Neural progenitor cell (in vitro differentiated cells): Measurements from ENCODE around the gene ESYT2. TPM values are rescaled to one million over a fixed set of nuclear protein-coding genes. Genes with fewer than 3 reads are reported as not detected.

Source experiments
- DNase-seq: peaks from one replicate; pipeline ENCODE4 v3.0.0-alpha.2; 2016; ENCODE audit warnings: low spot score
- H2AFZ ChIP-seq: fragments of 200-600 bp; sonication (generic); replicated peaks from 2 replicates; pipeline ENCODE4 v1.6.1; 2016; ENCODE audit warnings: antibody characterized with exemption
- H3F3A ChIP-seq: fragments of 200-600 bp; sonication (generic); 2 replicates; pipeline ENCODE4 v1.6.1; 2016; ENCODE audit warnings: antibody characterized with exemption, low read depth
- H3K27ac ChIP-seq: fragments of 200-600 bp; sonication (generic); 2 replicates; pipeline ENCODE4 v1.5.1; 2016; ENCODE audit warnings: mild to moderate bottlenecking
- H3K27me3 ChIP-seq: fragments of 200-600 bp; sonication (generic); 2 replicates; pipeline ENCODE4 v1.6.1; 2016; ENCODE audit warnings: mild to moderate bottlenecking, moderate library complexity
- H3K36me3 ChIP-seq: fragments of 200-600 bp; sonication (generic); 2 replicates; pipeline ENCODE4 v1.5.1; 2016
- H3K4me1 ChIP-seq: fragments of 200-600 bp; sonication (generic); 2 replicates; pipeline ENCODE4 v1.6.1; 2016; ENCODE audit warnings: mixed run types
- H3K4me2 ChIP-seq: fragments of 200-600 bp; sonication (generic); 2 replicates; pipeline ENCODE4 v1.6.1; 2016
- H3K4me3 ChIP-seq: fragments of 200-600 bp; sonication (generic); 2 replicates; pipeline ENCODE4 v1.5.1; 2016
- H3K79me2 ChIP-seq: fragments of 200-600 bp; sonication (generic); 2 replicates; pipeline ENCODE4 v1.6.1; 2016; ENCODE audit warnings: low read depth
- H3K9ac ChIP-seq: fragments of 200-600 bp; sonication (generic); 2 replicates; pipeline ENCODE4 v1.6.1; 2016
- H3K9me3 ChIP-seq: fragments of 200-600 bp; sonication (generic); 2 replicates; pipeline ENCODE4 v1.5.1; 2016; ENCODE audit warnings: low read depth
- H4K20me1 ChIP-seq: fragments of 200-600 bp; sonication (generic); 2 replicates; pipeline ENCODE4 v1.6.1; 2016; ENCODE audit warnings: low read depth
- H3K27ac Mint-ChIP-seq: 3 replicates; pipeline ENCODE4 v1.8.0; 2021; ENCODE audit warnings: mixed read lengths
- H3K27me3 Mint-ChIP-seq: 2 replicates; pipeline ENCODE4 v1.8.0; 2022; ENCODE audit warnings: low read depth, mild to moderate bottlenecking, inconsistent platforms, moderate library complexity, mixed read lengths; ENCODE audit not compliant: insufficient read depth
- H3K36me3 Mint-ChIP-seq: 3 replicates; pipeline ENCODE4 v1.8.0; 2021; ENCODE audit warnings: mixed read lengths
- H3K4me1 Mint-ChIP-seq: 3 replicates; pipeline ENCODE4 v1.8.0; 2021; ENCODE audit warnings: mixed read lengths
- H3K4me3 Mint-ChIP-seq: 3 replicates; pipeline ENCODE4 v1.8.0; 2021; ENCODE audit warnings: mild to moderate bottlenecking, moderate library complexity, mixed read lengths
- H3K9me3 Mint-ChIP-seq: 3 replicates; pipeline ENCODE4 v1.8.0; 2020; ENCODE audit warnings: mixed read lengths
- CTCF ChIP-seq: fragments of 200-600 bp; sonication (generic); IDR thresholded peaks from 2 replicates; pipeline ENCODE4 v1.5.1; 2017; ENCODE audit warnings: antibody characterized with exemption, mild to moderate bottlenecking
- EZH2 ChIP-seq: fragments of 200-600 bp; sonication (generic); IDR thresholded peaks from 2 replicates; pipeline ENCODE4 v1.6.1; 2017; ENCODE audit warnings: antibody characterized with exemption, mild to moderate bottlenecking, moderate library complexity
- EZH2phosphoT487 ChIP-seq: fragments of 200-600 bp; sonication (generic); IDR thresholded peaks from 2 replicates; pipeline ENCODE4 v1.6.1; 2017; ENCODE audit warnings: antibody characterized with exemption
- total RNA-seq: library from RNA; depleted of rRNA; stranded (reverse); fragments of >200 nt; gene quantifications from 2 replicates; pipeline ENCODE4 v1.2.3, GENCODE V29; 2015; ENCODE audit warnings: low replicate concordance

ESYT2 gene
- total RNA-seq, 1 donor from 2014 or later: 33.4 TPM

GRCh38 chr7:158861004-158861787, 31.9 kb upstream of the ESYT2 start:
- Histone ChIP-seq H3K9ac (no peak overlapping the region), H3K27ac (peak overlapping the region; percentile 75), H2AFZ (no peak overlapping the region), H3K79me2 (peaks cover 69% of the 10 kb centered on the region), H3K27me3 (no peaks in the 10 kb centered on the region), H4K20me1 (peaks cover 3% of the 10 kb centered on the region), H3K4me3 (peak overlapping the region; percentile 4), H3K4me1 (peaks cover 49% of the 10 kb centered on the region), H3K4me2 (peak overlapping the region; percentile 79), H3K36me3 (no peaks in the 10 kb centered on the region), H3K9me3 (no peaks in the 10 kb centered on the region), H3F3A (peaks cover 46% of the 10 kb centered on the region)
- Mint-ChIP-seq H3K9me3 (no peaks in the 10 kb centered on the region), H3K36me3 (peaks cover 23% of the 10 kb centered on the region), H3K27ac (peak overlapping the region; percentile 15), H3K27me3 (peaks cover 3% of the 10 kb centered on the region), H3K4me3 (peak overlapping the region; percentile 11), H3K4me1 (peaks cover 51% of the 10 kb centered on the region)
- TF ChIP-seq CTCF (no peak), EZH2phosphoT487 (no peak), EZH2 (no peak)
- DNase-seq: peak; percentile 26

- no peaks in the 10 kb centered on the region for H3K9me3 Mint-ChIP-seq
- Histone ChIP-seq H3K27me3 (no peaks in the 10 kb centered on the region), H3K36me3 (no peaks in the 10 kb centered on the region), H3K79me2 (peaks cover 61% of the 10 kb centered on the region), H3F3A (peaks cover 46% of the 10 kb centered on the region), H2AFZ (no peak overlapping the region), H3K27ac (peak overlapping the region; percentile 75), H3K9me3 (no peaks in the 10 kb centered on the region), H3K4me2 (peak overlapping the region; percentile 79), H4K20me1 (peaks cover 3% of the 10 kb centered on the region), H3K4me1 (peaks cover 49% of the 10 kb centered on the region), H3K9ac (no peak overlapping the region), H3K4me3 (peak overlapping the region; percentile 4)
- no peak overlapping the region for H3K4me3 Mint-ChIP-seq
- peaks cover 23% of the 10 kb centered on the region for H3K36me3 Mint-ChIP-seq
- peaks cover 7% of the 10 kb centered on the region for H3K27me3 Mint-ChIP-seq
- TF ChIP-seq EZH2phosphoT487: no peak
- no peak for TF ChIP-seq EZH2
- no peak for TF ChIP-seq CTCF
- no peak overlapping the region for H3K27ac Mint-ChIP-seq
- no peak for DNase-seq
- H3K4me1 Mint-ChIP-seq: peaks cover 51% of the 10 kb centered on the region
These were observed 31.1 kb upstream of the ESYT2 start for GRCh38 chr7:158860394-158860793.

GRCh38 chr7:158858592-158859503, 29.5 kb upstream of the ESYT2 start:
- Histone ChIP-seq H3F3A (peaks cover 46% of the 10 kb centered on the region), H4K20me1 (peaks cover 3% of the 10 kb centered on the region), H3K36me3 (no peaks in the 10 kb centered on the region), H3K27me3 (no peaks in the 10 kb centered on the region), H2AFZ (no peak overlapping the region), H3K79me2 (peaks cover 48% of the 10 kb centered on the region), H3K9me3 (no peaks in the 10 kb centered on the region), H3K27ac (peak overlapping the region; percentile 77), H3K4me2 (peak overlapping the region; percentile 84), H3K4me3 (peak overlapping the region; percentile 36), H3K9ac (no peak overlapping the region), H3K4me1 (peaks cover 42% of the 10 kb centered on the region)
- H3K27me3 Mint-ChIP-seq: peaks cover 7% of the 10 kb centered on the region
- peaks cover 37% of the 10 kb centered on the region for H3K4me1 Mint-ChIP-seq
- H3K9me3 Mint-ChIP-seq: no peaks in the 10 kb centered on the region
- H3K27ac Mint-ChIP-seq: peak overlapping the region; percentile 94
- peaks cover 17% of the 10 kb centered on the region for H3K36me3 Mint-ChIP-seq
- DNase-seq: peak; percentile 78
- TF ChIP-seq EZH2: no peak
- peak overlapping the region; percentile 85 for H3K4me3 Mint-ChIP-seq
